GM18951 (cell line): ENCODE results near the gene DUSP22.

Experiments used
- POLR2A ChIP-seq: IDR thresholded peaks from 4 replicates; pipeline ENCODE4 v1.6.1; 2011; ENCODE audit warnings: mild to moderate bottlenecking; ENCODE audit not compliant: insufficient read length, insufficient read depth; ENCODE audit errors: extremely low read depth
- in situ Hi-C: fragments of 300-500 bp; cut with MboI; formaldehyde crosslinking; loops from one replicate; pipeline ENCODE4 v1.12.0; 2022; ENCODE audit warnings: low sequenced_read_pairs, mixed read lengths, inconsistent platforms; ENCODE audit not compliant: unreplicated experiment

The DUSP22 gene

DNA sequence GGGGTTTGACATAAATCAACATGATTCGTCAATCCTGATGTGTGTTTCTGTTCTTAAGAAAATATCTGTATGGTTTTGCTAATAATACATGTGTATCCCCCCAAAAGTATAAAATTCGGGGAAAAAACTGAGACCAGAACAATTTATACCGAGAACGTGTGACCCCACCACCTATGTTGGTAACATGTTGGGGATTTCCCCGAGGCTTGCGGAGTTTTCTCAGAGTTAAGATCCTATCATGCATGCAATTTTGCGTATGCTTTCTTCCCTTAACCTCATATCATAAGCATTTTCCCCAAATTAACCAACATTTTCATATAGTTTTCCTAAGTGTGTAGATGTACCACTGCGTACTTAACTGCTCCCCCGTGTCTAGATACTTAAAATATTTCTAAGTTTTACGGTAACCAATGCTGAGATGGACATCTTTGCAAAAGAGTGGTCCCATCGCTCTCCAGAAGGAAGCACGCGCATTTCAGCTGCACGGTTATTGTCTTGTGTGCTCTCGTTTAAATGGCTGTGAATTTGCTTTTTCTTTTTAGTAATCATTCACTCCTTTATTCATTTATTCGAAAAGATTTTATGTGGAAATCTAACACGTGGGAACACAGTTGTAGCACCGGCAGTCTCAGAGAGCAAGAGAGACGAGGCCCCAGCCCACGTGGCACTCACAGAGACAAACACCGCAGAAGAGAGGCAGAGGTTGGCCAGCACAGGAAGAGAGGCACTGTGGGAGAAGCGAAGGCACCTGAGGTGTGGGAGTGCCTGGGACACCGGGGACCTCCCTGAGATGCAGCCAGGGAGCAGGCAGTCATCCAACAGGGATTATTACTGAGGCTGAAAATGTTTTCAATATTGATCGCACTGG, 86.0 kb downstream of the DUSP22 start:
- no peak for TF ChIP-seq POLR2A
- in situ Hi-C loops: no loop called here

DNA sequence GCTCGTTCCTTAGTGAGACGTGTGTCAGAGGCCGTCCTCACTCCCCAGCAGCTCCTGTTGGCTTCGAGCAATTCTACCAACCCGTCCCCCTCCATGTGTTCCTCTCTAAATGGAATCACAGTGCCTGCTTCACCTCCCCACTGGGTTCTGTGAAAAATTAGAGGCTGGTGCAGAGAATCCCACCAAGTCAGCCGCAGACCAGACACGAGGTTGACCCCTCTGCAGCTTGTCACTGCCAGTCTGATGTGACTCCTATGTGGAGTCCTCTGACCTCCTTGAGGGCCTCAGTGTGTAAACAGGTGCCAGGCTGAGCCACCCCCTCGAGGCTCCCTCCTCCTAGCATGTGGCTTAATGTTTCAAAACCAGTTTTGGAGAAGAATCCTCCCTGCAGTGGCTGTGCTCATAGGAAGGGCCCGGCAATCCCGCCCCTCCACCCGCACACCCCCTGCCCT, 86.7 kb downstream of the DUSP22 start:
- no peak for TF ChIP-seq POLR2A
- in situ Hi-C loops: no loop called here

DNA sequence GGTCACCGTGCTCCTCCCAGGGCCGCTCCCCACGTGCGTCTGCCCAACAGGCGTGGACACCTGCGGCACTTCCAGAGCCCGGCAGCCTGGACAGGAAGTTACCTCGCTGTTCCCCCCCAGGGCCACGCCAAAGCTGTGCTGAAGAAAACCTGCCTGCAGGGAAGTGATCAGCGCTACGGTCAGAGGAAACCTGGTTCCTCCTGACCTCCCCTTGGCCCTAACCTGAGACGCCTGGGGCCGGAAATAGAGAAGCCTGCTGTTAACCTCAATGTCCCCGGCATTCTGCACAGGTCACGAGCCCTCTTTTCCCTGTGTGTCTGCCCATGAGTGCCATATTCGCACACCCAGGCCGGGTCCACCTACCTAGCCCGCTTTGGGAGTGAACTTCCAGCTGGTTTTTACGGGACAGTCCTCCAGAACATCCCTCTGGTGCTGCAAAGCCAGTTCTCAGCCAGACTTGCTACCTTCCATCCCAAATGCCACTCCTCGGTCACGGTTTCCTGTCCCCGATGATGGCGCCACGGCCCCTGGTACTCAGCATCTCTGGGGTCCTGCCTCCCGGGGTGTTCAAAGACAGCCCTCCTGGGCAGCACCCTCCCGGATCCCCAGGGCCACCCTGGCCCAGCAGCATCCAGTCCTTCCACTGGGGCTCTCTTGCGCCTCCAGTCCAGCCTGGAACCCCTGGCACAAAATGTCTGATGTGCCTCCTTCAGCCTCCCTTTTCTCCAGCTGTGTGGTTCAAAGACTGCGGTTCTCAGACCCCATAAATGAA, 87.3 kb downstream of the DUSP22 start:
- no peak for TF ChIP-seq POLR2A

DNA sequence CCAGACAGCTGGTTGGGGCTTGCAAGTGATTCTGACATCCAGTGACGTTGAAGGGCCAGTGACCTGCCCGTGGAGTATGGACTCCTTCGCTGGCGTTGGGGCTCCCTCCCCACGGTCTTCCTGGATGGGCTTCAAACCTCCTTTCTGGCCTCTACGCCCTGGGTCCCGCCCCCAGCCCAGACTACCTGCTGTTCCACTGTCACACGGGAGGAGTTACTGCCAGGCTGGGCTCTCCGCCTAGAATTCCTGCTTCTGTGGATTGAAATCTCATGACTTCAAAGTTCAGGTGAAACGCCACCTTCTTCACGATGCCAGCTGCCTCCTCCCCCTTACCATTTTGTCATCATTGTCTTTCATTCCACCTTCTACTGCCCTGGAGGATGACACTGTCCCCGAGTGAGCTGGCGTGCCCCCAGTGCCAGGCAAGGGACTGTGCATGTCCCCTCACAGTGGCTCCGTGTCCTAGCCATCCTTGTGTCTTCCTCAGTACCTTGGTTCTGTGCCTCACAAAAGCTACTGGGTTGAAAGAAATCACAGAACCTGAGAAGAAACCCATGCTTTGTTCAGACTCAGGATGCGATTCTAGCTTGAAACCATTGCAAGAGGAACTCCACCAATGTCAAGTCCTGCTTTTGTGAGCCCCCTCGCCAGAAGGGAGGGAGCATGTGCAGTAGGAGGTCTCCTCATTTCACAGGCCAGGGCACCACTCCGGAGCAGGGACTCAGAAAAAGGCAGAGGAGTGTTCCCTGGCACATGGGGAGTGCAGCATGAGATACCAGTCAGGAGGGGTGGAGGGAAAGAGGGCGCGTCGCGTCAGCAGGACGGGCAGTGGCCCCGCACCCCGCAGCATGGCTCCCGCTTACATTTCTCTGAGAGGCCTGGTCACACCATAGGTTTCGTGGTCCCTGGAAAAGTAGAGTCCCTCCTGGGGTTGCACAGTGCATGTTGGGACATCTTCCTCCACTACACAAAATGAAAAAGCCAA, 88.2 kb downstream of the DUSP22 start:
- TF ChIP-seq POLR2A: no peak
- in situ Hi-C loops: no loop called here

More for the DNA sequence above, 87.3 kb downstream of the DUSP22 start:
- in situ Hi-C loops: no loop called here

DNA sequence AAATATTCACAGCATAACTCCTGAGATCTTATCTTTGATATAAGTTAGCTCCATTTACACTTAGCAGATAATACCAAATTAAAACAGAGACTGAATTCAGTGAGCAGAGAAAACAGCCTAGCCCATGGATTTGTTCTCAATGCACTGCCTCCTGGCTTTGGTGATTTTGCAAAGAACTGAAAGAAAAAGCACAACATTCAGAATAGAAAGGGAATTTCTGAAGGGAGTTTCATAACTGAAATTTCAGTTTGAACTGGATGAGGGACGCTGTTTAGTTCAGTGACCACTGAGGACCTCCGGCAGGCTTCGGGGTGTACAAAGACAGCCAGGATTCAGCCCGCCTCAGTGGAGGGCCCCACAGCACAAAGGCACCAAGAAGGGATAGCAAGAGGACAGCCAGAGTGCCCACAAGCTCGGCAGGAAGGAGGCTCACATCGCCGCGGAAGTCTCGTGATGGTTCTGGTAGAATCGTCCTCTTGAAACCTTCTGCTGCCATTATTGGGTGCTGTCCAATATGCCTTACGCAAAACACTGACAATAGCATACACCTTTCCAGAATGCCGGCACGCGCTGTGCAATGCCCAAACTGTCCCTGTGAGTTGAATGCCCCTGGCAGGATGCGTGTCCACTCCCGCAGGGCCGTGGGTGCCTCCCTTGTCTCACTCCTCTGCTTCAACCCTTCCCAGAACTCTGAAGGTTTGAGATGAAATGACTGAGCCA, 89.6 kb downstream of the DUSP22 start:
- in situ Hi-C loops: no loop called here

DNA sequence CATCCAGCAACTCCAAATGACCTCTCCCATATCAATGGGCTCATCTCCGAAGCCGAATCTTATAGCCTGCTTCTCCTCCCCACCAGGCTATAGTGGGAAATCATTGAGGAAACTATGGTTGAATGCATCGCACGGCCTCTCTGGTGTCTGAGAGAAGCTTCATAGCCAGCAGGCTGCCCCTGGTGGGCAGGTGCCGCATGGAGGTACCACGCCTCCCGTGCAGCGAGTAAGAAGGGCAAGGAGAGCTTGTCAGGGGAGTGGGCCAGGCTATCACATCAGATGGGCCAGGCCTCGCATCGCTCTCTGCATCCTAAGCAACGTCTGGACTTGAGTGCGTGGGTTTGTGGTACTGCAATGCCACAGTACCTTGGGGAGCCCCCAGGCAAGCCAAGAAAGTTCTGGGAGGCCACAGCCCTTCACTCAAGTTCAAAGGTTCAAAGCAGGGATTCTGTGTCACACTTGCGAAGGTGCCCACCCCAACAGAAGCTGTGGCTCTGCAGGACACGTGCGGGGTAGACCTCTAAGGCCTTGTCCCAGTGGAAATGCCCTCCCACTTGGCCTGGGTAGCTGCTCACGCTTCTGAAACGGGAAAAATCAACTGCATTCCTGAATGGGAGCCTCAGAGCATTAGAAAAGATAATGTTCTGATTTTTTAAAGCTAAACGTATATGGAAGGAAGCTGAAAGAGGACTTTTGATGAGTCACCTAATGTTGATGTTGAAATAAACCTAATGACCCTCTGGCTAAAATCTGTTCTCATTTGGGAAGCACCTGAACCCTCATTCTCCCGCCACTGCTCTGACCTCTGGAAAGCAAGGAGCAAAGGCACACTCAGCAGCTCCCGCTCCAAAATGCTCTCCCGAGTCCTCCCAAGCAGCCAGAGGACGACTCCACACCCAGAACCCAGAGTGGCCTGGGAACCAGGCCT, 90.9 kb downstream of the DUSP22 start:
- in situ Hi-C loops: no loop called here
- no peak for TF ChIP-seq POLR2A

More for the DNA sequence above, 89.6 kb downstream of the DUSP22 start:
- TF ChIP-seq POLR2A: no peak

DNA sequence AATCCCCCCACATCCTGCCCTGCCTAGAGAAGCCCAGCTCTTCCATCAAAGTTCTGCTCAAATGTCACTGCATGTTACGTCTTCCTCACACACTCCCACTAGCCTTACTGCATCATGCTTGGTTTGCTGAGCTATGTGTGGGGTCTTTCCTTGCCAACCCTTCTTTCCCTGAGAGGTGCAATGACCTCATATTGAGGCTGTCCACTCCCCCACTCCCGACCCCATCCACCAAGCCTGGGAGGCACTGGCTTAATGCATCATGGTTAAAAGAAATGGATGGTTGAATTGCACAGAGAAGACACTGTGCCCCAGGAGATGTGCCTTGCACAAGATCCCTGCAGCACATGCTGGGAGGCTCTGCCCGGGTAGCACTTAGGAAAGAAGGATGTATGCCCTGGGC, 91.6 kb downstream of the DUSP22 start:
- TF ChIP-seq POLR2A: no peak
- in situ Hi-C loops: no loop called here

DNA sequence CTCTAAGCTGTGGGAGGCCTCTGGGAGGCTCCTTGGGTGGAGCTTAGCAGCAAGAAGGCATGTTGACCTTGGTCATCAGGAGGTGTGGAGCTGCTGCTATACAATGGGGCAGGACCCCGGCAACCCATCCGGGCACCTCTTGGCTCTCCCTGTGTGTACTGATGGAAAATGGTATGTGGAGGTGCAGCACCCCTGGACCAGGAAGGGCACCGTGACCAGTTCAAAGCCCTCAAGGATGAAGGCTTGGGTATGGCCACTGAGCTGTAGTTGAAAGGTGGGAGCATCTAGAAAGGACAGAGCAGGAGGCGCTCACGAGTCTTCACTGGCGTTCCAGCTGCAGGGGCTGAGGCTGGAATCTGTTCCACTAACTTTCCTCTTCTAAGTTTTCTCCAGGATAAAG, 92.6 kb downstream of the DUSP22 start:
- in situ Hi-C loops: no loop called here
- TF ChIP-seq POLR2A: no peak

DNA sequence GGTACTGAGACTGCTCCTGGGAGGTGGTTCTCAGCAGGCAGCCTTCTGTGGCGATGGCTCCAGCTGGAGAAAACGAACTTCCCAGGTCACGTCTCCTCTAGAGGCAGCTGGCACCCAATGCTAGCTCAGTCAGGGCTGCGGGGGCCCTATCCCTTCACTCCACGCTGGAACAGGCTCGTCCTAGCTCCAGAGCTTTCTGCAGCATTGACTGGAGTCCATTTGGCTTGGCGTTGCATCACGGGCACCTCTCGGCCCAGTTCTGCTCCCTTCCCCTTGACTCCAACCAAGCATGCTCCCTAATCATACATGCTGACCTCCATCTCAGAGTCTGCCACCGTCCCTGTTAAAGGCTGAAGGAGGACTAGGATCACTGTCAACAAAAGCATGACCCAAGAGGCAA, 93.3 kb downstream of the DUSP22 start:
- in situ Hi-C loops: no loop called here
- TF ChIP-seq POLR2A: no peak

DNA sequence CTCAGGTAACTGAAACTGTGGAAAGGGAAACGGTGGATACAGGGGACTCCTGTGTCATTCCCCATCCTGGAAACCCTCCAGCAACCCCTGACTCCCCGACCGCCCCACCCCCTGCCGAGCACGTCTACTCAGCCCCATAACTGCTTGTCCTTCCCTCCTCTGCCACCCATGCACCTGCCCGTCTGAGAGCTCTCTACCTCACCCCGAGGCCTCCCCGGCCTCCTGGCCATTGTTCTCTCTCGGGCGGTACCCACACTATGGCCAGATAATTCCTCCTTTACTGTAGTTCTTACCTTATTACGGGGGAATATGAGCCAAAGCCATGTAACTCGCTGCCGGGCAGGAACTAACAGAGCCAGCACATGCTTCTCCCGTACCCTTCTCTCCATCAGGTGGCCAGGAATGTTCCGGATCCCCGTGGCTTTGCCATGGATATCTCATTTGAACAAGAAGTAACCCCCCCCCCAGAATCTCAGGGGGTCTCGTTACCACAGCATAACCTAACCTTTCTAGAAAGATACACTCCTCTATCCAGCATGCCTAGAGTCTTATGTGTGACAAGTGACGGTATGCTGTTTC, 94.5 kb downstream of the DUSP22 start:
- in situ Hi-C loops: no loop called here

DNA sequence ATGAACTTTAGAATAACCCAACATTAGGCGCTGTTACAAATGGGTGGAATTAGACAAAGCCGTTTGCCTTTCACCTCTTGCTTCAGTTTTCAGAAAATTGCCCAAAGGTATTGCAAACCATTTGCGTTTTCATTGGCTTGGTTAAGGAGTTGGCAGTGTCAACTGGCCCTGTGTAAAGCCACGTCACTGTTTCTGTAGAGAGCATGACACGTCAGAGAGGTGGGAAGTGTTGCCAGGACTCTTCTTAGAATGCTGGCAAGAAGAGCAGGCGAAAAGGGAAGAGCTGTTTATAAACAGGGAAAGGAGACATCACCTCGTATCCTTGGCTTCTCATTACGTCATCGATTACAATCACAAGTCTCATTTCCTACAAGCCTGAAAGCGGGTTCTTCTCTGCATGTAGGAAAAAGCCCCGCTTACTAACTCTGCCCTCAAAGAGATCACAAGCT, 95.0 kb downstream of the DUSP22 start:
- TF ChIP-seq POLR2A: no peak
- in situ Hi-C loops: no loop called here

More for the DNA sequence above, 94.5 kb downstream of the DUSP22 start:
- TF ChIP-seq POLR2A: no peak
